T1000 (cell line): ENCODE measurements around the gene FAM53A.
"Not testable (repeated sequence)": the region's sequence is repeated elsewhere in the genome, so short reads cannot be mapped to it uniquely, and the experiment has no call there.

Source experiments
- DNase-seq: peaks from one replicate; lab custom pipeline; 2025; ENCODE audit warnings: mixed read lengths; lab: John Stamatoyannopoulos, UW

Gene FAM53A

GRCh38 chr4:1659104-1660043 lies 24.7 kb downstream of the FAM53A start:
- no peak for DNase-seq

- DNase-seq: no peak
Observed at GRCh38 chr4:1658581-1658980, 25.5 kb downstream of the FAM53A start.

GRCh38 chr4:1658146-1658545 lies 26.0 kb downstream of the FAM53A start:
- DNase-seq: no peak

- DNase-seq: no peak
Observed at GRCh38 chr4:1656986-1657385, 27.1 kb downstream of the FAM53A start.

- no peak for DNase-seq
Observed at GRCh38 chr4:1656132-1656531, 28.0 kb downstream of the FAM53A start.

- DNase-seq: no peak
Observed at GRCh38 chr4:1655676-1656075, 28.4 kb downstream of the FAM53A start.

GRCh38 chr4:1655081-1655480 lies 29.0 kb downstream of the FAM53A start:
- DNase-seq: no peak

- no peak for DNase-seq
Observed at GRCh38 chr4:1654216-1654955, 29.7 kb downstream of the FAM53A start.

GRCh38 chr4:1653776-1654175 lies 30.3 kb downstream of the FAM53A start:
- DNase-seq: no peak

- no peak for DNase-seq
Observed at GRCh38 chr4:1652088-1652487, 32.0 kb downstream of the FAM53A start.

- DNase-seq: no peak
Observed at GRCh38 chr4:1651609-1652008, 32.5 kb downstream of the FAM53A start.

- no peak for DNase-seq
Observed at GRCh38 chr4:1648962-1649361, 35.2 kb downstream of the FAM53A start.

GRCh38 chr4:1647432-1647831 lies 36.7 kb downstream of the FAM53A start:
- DNase-seq: no peak

GRCh38 chr4:1646690-1647089 lies 37.4 kb downstream of the FAM53A start:
- DNase-seq: no peak

- DNase-seq: no peak
Observed at GRCh38 chr4:1644891-1645657, 39.0 kb downstream of the FAM53A start.

GRCh38 chr4:1643971-1644735 lies 40.0 kb downstream of the FAM53A start:
- no peak for DNase-seq

- no peak for DNase-seq
Observed at GRCh38 chr4:1642196-1642951, 41.7 kb downstream of the FAM53A start.

GRCh38 chr4:1641671-1642070 lies 42.4 kb downstream of the FAM53A start:
- DNase-seq: no peak

GRCh38 chr4:1640716-1641503 lies 43.2 kb downstream of the FAM53A start:
- not testable (repeated sequence) for DNase-seq

- no peak for DNase-seq
Observed at GRCh38 chr4:1640190-1640589, 43.9 kb downstream of the FAM53A start.
